ENCODE data around the gene EBF4.
A peak's percentile ranks its signal among the peaks of the same experiment; 100 is the strongest.
"Not testable (repeated sequence)": the region's sequence is repeated elsewhere in the genome, so short reads cannot be mapped to it uniquely, and the experiment has no call there.

Gene EBF4

DNA sequence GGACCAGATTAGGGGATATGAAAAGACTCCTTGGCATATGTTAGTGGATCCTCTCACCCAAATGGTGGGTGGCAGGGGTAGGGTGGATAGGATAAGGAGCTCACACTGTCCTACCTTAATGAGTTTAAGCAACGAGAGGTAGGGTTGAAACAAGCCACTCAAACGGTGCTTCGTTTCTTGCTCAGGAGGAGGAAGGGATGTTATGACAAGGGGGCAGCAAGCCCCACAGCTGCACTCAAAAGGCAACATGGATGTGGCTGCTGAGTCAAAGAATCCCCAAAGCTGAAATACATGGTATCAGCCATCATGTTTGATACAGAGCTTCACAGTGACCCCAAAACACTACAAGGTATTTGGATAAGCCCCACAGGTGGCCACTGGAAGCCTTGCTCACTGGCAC, 20.1 kb upstream of the EBF4 start:
- no peak for DNase-seq

DNA sequence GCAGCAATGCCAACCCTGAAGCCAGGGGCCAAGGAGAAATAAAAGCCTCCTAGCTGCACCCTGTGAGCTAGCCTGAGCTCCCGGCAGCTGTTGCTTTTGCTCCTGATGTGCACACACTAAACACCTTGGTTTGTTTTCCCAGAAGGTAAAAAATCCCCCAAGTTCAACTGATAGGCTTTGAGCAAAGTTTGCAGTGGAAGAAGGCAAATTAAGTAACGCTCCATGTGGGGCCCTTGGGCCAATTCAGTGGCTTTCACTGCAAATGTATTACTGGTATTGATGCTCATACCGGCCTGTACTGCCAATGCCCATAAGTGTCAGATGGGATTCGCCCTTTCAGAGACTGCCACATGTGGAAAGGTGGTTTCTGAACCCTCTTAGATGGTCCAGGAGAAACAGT, 19.1 kb upstream of the EBF4 start:
- DNase-seq: no peak

DNA sequence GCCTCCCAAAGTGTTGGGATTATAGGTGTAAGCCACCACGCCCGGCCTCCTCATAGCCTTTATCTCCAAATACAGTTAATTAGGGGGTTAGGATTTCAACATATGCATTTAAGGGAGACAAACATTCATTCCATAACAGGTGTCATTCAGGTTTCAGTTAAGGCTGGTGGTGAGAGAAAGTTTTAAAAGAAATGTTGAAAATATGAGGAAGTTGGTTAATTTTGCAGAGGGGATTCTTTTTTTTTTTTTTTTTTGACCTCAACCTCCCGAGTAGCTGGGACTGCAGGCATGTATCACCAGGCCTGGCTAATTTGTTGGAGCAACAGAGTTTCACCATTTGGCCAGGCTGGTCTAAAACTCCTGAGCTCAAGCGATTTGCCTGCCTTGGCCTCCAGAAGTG, 12.5 kb upstream of the EBF4 start:
- no peak for DNase-seq

DNA sequence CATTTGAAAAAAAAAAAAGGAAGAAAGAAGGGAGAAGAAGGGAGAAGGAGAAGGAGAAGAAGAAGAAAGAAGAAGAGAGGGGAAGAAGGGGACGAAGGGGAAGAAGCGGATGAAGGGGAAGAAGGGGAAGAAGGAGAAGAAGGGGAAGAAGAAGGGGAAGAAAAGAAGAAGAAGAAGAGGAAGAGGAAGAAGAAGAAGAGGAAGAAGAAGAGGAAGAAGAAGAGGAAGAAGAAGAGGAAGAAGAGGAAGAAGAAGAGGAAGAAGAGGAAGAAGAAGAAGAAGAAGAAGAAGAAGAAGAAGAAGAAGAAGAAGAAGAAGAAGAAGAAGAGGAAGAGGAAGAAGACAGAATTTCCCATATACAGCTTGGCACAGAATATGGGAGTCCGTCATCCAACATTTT, 10.5 kb upstream of the EBF4 start:
- DNase-seq: not testable (repeated sequence)

DNA sequence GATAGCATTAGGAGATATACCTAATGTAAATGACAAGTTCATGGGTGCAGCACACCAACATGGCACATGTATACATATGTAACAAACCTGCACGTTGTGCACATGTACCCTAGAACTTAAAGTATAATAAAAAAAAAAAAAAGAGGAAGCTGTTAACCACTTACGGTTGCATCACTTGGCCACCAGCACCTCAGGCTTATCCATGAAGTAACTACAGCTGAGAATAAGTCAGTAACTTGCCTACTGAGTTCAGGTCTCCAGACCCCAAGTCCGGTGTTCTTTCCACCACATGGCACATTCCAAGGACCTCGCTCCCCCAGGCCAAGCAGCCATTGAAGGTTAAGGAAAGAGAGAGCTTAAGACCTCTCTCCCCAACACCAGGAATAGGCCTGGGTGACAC, 7.8 kb upstream of the EBF4 start:
- not testable (repeated sequence) for DNase-seq

DNA sequence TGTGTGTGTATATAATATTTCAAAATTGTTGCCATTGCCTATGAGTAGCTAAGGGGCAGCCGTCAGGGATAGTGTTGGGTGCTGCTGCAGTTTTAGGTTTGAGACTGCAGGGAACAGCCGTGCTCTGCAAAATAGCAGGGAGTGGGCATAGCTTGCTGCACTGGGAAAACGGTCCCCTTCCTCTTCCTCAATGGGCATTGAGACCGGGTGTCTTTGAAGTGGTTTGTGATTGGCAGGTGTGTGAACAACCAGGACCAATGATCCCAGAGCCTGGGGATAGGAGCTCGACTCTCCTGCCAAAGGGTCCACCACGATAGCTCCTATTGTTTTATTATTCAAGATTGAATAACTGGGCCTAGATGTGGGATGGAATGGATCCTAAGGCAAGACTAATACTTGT, 5.1 kb upstream of the EBF4 start:
- DNase-seq: no peak

DNA sequence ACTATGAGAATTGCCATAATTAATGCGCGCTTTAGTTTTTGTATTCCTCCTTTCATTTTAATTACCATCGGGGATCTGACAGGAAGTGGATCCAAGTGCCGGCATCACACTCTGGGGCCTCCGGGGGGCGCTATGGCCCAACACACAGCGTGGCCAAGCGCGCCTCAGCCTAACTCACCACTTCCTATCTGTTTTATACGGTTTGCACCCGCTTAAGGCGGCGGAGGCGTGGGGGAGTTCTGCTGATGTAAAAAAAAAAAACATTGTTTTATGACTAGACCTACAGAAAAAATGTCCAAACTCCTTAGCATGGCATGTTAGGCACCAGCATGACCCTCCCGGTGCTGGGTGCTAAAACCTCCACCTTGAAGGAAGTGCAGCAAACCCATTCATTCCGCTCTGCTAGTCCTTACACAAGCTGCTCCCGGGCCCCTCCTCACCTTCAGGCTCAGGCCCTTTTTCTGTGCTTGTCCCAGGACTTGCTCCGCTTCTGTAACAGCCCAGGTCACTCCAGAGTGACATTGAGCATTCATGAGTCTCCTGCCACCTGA, 4.5 kb upstream of the EBF4 start:
- DNase-seq: peak; percentile 81 to 85

DNA sequence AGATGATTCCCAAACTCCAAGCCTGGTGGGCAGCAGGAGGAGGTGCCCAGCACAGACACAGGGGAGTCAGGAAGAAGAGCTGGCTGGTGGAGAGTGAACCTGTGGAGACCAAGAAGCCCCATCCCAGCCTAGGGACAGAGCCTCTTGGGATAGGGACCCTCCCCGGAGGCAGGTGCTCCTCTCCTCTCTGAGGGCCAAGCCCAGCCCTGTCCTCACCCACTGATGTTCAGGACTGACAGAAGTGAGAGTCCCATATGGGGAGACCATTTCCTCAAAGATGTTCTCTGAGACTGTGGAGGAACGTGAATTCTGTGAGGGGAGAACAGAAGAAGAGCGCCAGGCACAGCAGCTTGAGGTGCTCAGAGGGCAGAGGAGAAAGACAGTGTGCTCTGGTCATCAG, 2.4 kb upstream of the EBF4 start:
- DNase-seq: no peak

DNA sequence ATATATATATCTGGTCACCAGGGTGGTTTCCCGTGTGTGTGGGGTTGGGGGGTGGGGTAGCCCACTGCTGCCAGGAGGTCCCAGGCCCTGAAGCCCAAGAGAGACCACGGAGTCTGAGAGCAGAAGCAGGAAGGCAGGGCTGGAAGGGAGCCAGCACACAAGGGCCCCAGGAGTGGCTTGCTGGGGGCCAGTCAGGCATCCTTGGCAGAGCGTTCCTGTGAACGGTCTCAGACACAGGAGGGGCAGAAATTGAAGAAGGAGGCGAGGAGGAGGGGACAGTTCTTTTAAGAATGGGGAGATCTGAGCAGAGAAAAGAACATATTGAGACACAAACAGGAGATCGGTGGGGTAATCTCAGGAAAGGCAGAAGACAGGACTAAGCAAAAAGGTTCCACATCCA, 1.9 kb upstream of the EBF4 start:
- DNase-seq: no peak

DNA sequence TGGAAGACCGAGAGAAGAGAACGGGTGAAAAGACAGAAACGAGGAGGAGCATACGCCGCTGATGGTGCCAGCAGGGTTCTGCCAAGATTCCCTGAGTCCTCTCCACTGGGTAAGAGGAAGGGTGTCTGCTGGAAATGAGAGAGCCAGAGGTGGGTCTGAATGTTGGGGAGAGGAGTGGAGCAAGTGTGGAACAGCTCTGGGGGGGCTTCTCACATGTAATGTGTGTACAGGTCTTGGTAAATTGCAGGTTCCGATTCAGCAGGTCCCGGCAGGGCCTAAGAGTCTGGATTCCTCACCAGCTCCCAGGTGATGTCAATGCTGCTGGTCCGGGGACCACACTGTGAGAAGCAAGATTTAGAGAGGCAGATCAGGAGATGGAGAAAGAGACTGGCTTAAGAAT, 1.5 kb upstream of the EBF4 start:
- no peak for DNase-seq

DNA sequence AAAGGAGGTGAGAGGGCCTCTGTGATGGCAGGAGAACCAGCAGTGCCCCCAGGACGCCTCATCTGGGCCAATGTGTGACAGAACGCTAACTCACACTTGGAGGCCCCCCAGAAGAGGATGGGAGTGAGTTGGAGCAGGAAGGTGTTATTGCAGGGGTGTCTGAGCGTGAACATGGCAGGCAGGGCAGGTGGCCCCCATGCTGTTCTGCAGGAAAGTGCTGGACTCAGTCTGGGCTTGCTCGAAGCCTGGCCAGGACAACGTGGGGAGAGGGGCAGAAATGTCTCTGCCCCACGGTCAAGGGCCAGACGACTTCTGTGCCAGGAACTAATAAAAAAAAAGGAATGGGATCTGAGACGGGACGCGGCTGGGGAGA, 931 bp upstream of the EBF4 start:
- DNase-seq: no peak

DNA sequence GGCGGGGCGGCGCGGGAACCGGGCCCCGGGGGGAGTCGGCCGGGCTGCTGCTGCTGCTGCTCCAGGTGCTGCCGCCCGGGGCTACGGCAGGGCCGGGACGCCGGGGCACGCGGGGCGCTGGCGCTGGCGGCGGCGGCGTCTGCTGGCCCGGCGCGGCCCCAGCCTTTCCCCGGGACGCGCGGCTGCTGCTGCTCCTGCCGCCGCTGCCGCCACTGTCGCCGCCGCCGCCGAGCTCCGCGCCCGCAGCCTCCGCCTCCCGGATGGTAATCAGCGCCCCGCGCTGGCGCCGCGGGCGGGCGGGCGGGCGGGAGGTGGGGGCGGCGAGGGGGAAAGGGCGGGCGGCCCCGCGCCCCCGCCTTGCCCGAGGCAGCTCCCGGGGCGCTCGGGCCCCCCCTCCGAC, 306 bp downstream of the EBF4 start:
- DNase-seq: no peak

DNA sequence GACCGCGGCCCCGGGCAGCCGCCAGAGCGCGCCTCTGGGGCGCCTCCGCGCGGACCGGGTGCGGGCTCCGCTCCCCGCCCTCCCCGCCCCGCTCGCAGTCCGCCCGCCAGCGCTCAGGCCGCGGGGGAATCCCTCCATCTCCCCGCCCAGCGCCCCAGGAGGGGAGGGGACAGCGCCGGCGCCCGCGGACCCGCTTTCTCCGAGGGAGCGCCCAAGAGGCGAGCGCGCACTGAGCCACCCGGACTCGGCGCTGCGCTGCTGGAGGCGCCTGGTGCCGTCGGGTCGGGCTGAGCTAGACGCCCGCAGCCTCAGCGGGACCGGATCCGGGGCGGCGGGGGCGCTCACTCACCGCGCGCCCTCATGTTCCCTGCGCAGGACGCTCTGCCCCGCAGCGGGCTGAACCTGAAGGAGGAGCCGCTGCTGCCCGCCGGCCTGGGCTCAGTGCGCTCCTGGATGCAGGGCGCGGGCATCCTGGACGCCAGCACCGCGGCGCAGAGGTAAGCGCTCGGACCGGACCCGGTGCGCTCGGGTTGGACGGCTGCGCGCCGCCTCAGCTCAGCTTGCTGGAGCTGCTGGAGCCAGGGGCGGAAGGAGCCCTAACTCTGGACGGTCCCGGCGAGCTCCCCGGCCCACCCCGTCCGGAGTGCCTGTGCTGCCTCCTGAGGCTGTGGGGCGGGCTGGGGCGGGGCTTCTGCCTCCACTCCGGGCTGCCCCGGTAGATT, 867 bp downstream of the EBF4 start:
- peak; percentile 56 to 61 for DNase-seq

DNA sequence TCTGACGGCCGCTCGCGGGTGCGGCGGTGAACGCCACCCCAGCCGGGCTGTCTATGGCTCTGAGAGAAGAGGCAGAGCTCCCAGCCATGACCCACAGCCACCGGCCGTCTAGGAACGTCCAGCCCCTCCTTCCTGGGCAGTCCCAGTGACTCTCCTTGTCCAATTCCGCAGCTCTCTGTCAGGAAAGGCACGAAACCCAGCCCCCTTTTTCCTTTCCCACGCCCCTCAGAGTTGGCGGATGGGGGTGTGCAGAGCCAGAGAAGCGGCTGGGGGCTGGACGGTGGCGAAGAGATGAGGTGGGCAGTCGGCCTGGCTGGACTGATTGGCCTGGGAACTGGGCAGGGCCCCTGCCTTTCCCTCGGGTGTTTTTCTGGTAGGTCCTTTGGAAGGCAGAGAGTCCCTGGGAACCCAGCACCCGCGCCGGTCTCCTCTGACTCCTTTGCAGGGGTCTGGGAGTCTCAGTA, 1.5 kb downstream of the EBF4 start:
- no peak for DNase-seq

DNA sequence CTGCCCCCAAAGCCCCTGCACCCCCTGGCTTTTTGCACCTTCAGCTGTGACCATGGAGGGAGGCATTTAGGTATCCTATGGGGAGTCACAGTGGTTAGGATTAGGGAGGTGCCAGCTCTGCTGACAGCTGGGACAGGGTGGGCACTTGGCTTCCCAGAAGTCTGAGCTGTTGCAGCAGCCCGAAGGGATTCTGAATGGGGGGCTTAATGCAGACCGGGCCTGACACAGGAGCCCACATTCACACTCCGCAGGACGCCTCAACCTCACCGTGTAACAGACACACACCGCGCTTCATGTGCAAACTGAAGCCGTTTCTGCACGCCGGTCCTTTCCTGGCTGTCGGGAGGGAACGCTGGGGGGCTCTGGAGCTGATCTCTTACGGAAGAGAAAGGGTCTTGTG, 1.9 kb downstream of the EBF4 start:
- DNase-seq: no peak

DNA sequence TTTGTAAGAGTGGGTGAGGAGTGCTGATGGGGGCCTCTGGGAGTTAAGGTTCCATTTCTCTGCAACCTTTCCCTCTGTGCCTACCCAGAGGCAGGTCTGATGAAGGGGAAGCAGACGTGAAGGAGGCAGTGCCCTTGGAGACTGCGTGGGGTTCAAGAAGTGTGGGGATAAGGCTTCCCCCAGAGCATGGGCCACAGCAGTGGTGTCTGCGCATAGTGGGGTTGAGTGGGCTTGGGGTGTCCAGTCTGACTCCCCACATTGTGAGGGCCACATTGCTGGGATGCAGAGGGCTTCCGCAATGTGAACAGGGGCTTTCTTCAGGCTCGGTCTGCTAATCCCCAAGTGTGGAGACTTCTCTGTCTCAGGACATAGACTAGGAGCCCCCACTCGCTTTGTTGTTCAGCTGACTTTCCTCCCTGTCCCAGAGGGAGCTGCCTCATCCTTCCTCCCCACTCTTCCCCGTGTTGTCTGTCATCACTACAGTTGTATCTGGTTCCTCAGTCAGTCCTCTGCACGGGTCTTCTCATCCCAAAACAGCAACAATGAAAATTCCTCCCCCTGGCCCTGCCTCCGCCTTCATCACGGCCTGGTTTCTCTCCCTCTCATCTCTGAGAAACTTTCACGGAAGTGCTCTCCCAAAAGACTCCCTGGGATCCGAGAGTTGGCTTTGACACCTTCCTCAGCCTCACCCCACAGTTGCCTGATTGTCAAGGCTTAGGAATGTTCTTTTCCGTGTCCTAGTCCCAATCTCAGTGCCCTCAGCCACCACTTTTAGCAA, 2.8 kb downstream of the EBF4 start:
- no peak for DNase-seq

DNA sequence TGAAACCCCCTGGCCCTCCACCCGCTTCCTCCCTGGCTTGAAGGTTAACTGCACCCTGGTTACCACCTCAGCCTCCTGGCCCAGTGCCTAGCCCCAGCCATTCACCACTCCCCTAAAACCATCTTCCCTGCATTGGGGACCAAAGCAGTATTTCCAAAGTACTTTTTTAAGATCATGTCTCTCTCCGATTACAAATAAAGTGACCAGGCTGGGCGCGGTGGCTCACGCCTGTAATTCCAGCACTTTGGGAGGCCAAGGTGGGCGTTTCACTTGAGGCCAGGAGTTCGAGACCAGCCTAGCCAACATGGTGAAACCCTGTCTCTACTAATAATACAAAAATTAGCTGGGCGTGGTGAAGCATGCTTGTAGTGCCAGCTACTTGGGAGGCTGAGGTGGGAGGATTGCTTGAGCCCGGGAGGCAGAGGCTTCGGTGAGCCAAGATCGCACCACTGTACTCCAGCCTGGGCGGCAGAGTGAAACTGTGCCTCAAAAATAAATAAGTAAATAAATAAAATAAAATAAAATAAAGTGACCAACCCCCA, 3.5 kb downstream of the EBF4 start:
- not testable (repeated sequence) for DNase-seq

DNA sequence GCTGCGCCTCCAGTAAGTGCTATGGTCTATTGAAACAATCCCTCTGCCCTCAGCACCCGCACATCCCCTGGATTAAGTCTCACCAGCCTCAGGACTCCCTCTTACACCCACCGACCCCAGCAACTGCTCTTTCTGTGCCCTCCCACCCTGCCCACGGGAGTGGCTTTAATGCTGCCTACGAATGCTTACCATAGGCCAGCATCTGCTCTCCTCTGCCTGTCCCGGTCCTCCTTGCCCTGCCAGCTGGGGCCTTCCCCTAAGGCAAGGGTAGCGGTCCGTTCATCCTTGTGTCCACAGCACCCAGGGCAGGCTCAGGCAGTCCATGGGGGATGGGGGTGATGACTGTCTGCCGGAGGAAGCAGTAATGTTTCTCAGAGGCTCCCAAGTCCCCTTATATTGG, 4.1 kb downstream of the EBF4 start:
- DNase-seq: no peak

DNA sequence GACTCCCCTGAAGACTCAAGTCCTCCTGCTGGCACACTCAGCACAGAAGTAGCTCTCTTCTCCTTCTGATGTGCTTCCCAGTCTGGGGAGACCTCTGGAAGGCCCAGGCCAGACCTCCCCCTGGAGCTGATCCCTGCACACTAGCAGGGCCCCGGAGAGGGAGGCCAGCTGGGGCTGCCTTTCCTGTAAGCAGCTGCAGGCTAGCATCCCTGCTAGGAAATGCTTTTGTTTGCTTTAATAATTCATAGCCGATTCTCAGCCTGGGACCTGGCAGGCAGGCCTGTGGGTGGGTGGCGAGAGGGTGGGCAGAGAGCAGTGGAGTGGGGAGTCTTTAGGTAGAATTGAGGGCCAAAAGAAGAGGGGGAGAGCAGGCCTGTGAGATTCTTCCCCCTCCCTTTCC, 5.2 kb downstream of the EBF4 start:
- no peak for DNase-seq

DNA sequence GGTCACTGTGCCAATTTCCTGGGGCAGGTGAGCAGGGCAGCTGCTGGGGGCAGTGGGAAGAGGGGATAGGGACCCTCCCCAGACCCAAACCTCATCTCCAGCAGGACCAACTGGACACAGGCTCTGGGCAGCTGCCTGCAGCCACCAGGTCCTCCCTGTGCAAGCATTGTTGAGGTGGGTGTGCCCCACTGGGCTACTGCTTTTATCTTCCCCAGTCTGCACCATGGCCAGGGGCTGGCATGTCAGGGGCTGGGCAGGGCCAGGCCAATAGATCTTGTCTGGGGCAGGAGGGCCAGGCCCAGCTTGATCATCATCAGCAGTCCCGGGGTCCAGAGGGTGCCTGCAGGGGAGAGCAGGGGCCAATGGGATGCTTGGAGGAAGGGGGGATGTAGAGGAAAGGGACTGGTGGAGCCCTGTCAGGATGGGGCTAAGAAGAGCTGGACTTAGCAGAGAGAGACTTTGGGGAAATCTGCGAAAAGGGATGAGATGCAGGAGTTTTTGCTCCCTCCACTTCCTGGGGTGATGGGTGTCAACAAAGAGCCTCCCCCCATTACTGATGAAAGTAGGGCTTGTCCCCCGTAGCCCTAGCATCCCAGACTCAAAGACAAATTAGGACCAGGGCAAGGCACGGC, 5.7 kb downstream of the EBF4 start:
- no peak for DNase-seq

DNA sequence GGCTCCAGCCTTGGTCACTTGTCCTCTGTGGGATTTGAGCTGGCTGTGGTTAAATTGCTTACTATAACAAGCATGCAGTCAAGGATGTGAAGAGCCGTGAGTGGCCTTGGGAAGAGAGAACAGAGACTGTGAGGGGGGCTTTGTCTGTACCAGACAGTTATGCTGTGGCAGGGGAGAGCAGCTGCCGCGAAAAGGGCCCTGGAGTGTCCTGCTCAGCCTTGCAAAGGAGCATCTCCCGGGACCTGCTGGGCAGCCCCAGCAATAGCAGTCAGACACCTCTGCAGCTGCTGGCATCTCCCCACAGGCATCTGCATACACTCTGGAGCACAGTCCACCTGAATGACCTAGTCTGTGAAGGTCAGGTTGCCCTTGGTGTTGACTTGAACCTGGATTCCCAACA, 6.3 kb downstream of the EBF4 start:
- no peak for DNase-seq

DNA sequence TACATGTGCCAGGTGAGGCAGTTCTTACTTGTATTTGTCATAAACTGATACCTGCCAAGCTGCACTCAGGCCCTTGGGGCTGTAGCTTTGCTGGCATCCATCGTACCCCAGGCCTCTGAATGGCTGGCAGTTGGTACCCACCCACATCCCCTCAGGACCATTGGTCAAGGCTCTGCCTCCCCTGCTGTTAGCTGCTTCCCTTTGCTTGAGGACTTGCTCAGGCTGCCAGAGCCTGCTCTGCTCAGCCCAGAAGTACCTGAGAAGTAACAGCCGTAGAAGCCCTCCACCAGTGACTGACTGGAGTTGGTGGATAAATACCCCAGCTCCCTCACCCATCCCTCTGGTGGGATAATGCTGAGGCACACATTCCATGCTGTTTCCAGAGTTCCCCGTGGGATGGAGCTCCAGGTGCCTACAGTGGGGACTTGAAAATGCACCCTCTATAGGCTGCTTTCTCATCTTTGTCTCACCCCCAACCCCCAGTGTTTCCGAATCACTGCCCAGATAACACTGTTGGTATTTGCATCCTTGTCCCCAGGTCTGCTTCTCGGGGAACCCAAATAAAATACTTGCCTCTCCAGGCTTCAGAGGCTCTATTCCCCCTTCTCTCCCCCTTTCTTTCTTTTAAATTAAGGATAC, 7.3 kb downstream of the EBF4 start:
- DNase-seq: no peak
